Mucosa of descending colon (tissue), 3 donors: ENCODE results near the gene LHFPL3. TPM values are rescaled to one million over a fixed set of nuclear protein-coding genes. Genes with fewer than 3 reads are reported as not detected.

Experiments
- ATAC-seq: fragments of 200-7000 bp; cut with Tn5 transposase; one replicate; pipeline ENCODE4 v1.9.1; 2020; ENCODE audit warnings: mild to moderate bottlenecking, moderate library complexity
- DNase-seq, 3 donors: peaks; one replicate each; pipeline ENCODE4 v3.0.0-alpha.2; 2020
- H3K36me3 ChIP-seq: fragments of 200-600 bp; one replicate; pipeline ENCODE4 v1.8.0; 2021; ENCODE audit warnings: low read depth, mild to moderate bottlenecking
- H3K4me1 ChIP-seq: fragments of 200-600 bp; one replicate; pipeline ENCODE4 v1.8.0; 2021; ENCODE audit warnings: low read depth, mild to moderate bottlenecking
- H3K4me3 ChIP-seq: fragments of 200-600 bp; one replicate; pipeline ENCODE4 v1.8.0; 2021; ENCODE audit warnings: mild to moderate bottlenecking
- H3K9me3 ChIP-seq: fragments of 200-600 bp; one replicate; pipeline ENCODE4 v1.8.0; 2021; ENCODE audit warnings: mild to moderate bottlenecking
- intact Hi-C, 2 donors: fragments of 100-400 bp; cut with DNase I in 1 of 2; cut with micrococcal nuclease in 1 of 2; formaldehyde crosslinking; loops; one replicate each; pipeline versions ENCODE4 v1.11.0 to v1.11.1; 2022; cut with DNase I, micrococcal nuclease
- total RNA-seq, 3 donors: library from RNA; stranded (reverse); fragmentation: NEBNext Ultra II Directional in 2 of 3; extraction: Animal tissue kit (Norgen Biotek cat#: 25700) in 2 of 3; gene quantifications; one replicate each; pipeline versions ENCODE4 v1.2.1 to v1.2.4, GENCODE V29; 2021 to 2023
- TF ChIP-seq, protein P1 (sequence below): fragments of 200-600 bp; IDR thresholded peaks from one replicate; pipeline ENCODE4 v1.8.0; 2022; ENCODE audit warnings: antibody characterized with exemption, mild to moderate bottlenecking
- donor health status: DM: no; HTN: no; CAD: no; lungs with moderate emphysema.
- donor health status: DM: no; HTN: no; CAD: no.
- donor health status: DM: no; HTN: yes; CAD: no.

Gene LHFPL3
- total RNA-seq, 3 donors from 2014 or later = 0.26 to 0.57 (median 0.31) TPM

DNA sequence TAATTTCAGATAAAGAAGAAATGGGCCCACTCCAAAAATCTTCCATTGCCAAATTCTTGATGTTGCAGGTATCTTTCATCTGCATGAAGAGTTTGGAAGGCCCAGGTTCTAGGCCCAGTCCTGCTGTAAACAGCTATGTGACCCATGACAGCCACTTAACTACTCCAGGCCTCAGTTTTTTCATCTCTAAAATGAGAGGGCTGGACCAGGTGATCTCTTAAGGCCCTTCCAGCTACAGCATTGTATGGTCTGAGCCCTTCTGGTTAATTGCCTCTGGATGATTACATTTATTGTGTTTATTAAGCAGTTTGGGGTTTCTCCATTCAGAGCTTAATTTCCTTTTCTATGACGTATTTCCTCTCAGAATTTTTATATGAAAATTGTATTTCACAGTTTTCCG lies 494.8 kb downstream of the LHFPL3 start:
- TF ChIP-seq, protein P1, sequence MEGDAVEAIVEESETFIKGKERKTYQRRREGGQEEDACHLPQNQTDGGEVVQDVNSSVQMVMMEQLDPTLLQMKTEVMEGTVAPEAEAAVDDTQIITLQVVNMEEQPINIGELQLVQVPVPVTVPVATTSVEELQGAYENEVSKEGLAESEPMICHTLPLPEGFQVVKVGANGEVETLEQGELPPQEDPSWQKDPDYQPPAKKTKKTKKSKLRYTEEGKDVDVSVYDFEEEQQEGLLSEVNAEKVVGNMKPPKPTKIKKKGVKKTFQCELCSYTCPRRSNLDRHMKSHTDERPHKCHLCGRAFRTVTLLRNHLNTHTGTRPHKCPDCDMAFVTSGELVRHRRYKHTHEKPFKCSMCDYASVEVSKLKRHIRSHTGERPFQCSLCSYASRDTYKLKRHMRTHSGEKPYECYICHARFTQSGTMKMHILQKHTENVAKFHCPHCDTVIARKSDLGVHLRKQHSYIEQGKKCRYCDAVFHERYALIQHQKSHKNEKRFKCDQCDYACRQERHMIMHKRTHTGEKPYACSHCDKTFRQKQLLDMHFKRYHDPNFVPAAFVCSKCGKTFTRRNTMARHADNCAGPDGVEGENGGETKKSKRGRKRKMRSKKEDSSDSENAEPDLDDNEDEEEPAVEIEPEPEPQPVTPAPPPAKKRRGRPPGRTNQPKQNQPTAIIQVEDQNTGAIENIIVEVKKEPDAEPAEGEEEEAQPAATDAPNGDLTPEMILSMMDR = no peak
- Histone ChIP-seq H3K9me3 (no peaks in the 10 kb centered on the region), H3K36me3 (no peaks in the 10 kb centered on the region), H3K4me3 (no peak overlapping the region), H3K4me1 (no peaks in the 10 kb centered on the region)
- intact Hi-C loops = no loop called here
- DNase-seq (no peak), ATAC-seq (no peak)

DNA sequence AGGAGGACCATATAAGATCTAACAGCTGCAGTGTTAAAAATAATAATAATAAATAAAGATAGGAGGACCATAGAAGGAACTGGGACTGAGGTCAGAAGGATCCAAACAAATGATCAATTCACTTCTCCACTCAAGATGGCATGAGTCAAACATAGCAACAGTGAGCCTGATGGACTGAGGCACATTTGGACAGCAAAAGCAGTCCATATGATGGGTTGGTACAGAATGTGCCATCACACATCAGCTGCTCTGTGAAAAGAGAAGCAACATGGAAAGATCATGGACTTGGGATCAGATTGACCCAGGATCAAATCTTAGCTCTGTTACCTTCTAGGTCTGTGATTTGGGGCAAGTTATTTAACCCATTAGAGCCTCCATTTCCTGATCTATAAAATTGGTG lies 496.7 kb downstream of the LHFPL3 start:
- Histone ChIP-seq H3K4me3 (no peak overlapping the region), H3K4me1 (no peaks in the 10 kb centered on the region), H3K36me3 (no peaks in the 10 kb centered on the region), H3K9me3 (no peaks in the 10 kb centered on the region)
- TF ChIP-seq, protein P1 = no peak
- DNase-seq (no peak), ATAC-seq (no peak)
- intact Hi-C loops = no loop called here

DNA sequence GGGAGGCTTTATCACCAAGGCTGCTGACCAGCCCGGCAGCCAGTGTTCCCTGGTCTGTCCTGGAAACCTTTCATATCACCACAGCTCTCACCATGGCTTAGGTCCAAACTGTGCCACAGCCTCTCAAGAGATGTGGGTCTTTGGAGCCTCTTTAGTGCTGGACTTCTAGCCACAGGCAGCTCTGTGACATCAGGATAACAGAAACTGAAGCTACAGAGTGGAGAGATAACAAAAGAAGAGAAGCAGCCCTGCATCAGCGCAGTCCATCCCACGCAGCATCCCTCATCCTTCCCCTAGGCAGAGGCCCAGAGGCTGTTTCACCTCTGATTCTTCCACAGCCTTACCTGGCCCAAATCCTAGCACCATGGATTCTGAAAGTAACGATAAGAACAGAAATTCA lies 497.7 kb downstream of the LHFPL3 start:
- intact Hi-C loops = no loop called here
- no peak for ATAC-seq

DNA sequence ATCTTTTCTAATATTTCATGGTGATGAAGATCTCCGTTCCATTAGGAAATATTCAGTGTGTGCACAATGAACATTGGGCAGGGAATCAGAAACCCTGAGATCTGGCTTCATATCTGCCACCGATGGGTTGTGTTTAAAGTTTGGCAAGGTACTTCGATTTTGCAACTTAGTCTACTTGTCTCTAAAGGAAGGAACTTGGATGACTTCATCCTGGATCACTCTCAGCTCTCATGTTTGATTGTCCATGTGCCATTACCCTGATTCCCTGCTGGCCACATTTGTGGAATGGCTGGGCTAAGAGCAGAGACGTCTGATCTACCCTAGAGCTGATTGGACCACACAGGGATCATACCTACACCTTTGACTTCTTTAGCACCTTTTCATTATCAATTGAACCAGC lies 508.6 kb downstream of the LHFPL3 start:
- intact Hi-C loops = no loop called here
- DNase-seq = no peak
- Histone ChIP-seq H3K4me3 (no peak overlapping the region), H3K9me3 (no peaks in the 10 kb centered on the region), H3K36me3 (no peaks in the 10 kb centered on the region), H3K4me1 (no peaks in the 10 kb centered on the region)
- ATAC-seq = no peak
- TF ChIP-seq, protein P1 = no peak

More for the DNA sequence above, 497.7 kb downstream of the LHFPL3 start:
- DNase-seq = no peak
- Histone ChIP-seq H3K4me1 (no peaks in the 10 kb centered on the region), H3K4me3 (no peak overlapping the region), H3K36me3 (no peaks in the 10 kb centered on the region), H3K9me3 (no peaks in the 10 kb centered on the region)
- TF ChIP-seq, protein P1 = no peak

DNA sequence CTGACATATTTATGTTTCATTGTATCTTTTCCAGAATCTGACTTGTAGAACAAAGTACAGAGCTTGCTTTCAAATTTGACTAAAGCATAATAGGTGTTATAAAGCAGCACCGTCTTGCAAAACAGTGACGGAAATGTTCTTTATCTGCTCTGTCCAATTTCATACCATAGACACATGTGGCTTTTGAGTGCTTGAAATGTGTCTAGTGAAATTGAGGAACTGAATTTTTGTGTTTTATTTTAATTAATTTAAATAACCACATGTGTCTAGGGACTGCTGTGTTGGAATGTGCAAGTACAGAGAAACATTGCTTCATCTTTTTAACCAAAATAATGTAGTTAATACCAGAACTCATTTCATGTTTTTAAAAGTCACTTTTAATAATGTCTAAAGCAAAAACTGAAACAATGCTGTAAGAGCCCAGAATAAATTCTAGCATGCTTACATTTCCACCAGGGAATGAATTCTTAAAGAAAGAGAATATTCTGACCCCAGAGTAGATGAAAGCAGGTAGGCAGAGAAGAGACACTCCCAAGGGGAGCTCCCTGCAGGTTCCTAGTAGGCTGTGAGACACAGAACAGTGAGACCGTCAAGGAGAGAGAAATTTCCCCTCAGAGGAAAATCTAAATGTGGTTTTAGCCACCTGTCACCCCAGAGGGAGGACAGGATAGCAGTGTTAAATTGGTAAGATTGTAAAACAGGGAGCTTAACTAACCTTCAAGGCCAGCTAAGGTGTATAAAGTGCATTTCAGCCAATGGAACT lies 510.3 kb downstream of the LHFPL3 start:
- ATAC-seq (no peak), DNase-seq (no peak)
- Histone ChIP-seq H3K36me3 (no peaks in the 10 kb centered on the region), H3K9me3 (no peaks in the 10 kb centered on the region), H3K4me3 (no peak overlapping the region), H3K4me1 (no peaks in the 10 kb centered on the region)
- intact Hi-C loops = no loop called here
- TF ChIP-seq, protein P1 = no peak
